ENCODE data around the gene HMOX2.
A peak's percentile ranks its signal among the peaks of the same experiment; 100 is the strongest.

HMOX2 gene

GRCh38 chr16:4488499-4488967, 12.3 kb downstream of the HMOX2 start:
- peak; percentile 27 for DNase-seq (ENCODE audit: low read depth)
- no peak overlapping the region for H3K4me3 ChIP-seq (replicated peaks; ENCODE audit: low read depth, low read length)
- TF ChIP-seq, protein P1, sequence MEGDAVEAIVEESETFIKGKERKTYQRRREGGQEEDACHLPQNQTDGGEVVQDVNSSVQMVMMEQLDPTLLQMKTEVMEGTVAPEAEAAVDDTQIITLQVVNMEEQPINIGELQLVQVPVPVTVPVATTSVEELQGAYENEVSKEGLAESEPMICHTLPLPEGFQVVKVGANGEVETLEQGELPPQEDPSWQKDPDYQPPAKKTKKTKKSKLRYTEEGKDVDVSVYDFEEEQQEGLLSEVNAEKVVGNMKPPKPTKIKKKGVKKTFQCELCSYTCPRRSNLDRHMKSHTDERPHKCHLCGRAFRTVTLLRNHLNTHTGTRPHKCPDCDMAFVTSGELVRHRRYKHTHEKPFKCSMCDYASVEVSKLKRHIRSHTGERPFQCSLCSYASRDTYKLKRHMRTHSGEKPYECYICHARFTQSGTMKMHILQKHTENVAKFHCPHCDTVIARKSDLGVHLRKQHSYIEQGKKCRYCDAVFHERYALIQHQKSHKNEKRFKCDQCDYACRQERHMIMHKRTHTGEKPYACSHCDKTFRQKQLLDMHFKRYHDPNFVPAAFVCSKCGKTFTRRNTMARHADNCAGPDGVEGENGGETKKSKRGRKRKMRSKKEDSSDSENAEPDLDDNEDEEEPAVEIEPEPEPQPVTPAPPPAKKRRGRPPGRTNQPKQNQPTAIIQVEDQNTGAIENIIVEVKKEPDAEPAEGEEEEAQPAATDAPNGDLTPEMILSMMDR (IDR thresholded peaks at IDR 0.05; ENCODE audit: low read length, missing control alignments), result no peak

- no peak overlapping the region for H3K4me3 ChIP-seq (replicated peaks; ENCODE audit: low read depth, low read length)
- TF ChIP-seq, protein P1 (IDR thresholded peaks at IDR 0.05; ENCODE audit: low read length, missing control alignments), result no peak
- DNase-seq (ENCODE audit: low read depth), result peak; percentile 83
Observed at GRCh38 chr16:4489030-4489429, 12.8 kb downstream of the HMOX2 start.

- TF ChIP-seq, protein P1 (IDR thresholded peaks at IDR 0.05; ENCODE audit: low read length, missing control alignments), result no peak
- no peak for DNase-seq (ENCODE audit: low read depth)
- H3K4me3 ChIP-seq (replicated peaks; ENCODE audit: low read depth, low read length), result no peak overlapping the region
Observed at GRCh38 chr16:4491898-4492297, 15.7 kb downstream of the HMOX2 start.

DNA sequence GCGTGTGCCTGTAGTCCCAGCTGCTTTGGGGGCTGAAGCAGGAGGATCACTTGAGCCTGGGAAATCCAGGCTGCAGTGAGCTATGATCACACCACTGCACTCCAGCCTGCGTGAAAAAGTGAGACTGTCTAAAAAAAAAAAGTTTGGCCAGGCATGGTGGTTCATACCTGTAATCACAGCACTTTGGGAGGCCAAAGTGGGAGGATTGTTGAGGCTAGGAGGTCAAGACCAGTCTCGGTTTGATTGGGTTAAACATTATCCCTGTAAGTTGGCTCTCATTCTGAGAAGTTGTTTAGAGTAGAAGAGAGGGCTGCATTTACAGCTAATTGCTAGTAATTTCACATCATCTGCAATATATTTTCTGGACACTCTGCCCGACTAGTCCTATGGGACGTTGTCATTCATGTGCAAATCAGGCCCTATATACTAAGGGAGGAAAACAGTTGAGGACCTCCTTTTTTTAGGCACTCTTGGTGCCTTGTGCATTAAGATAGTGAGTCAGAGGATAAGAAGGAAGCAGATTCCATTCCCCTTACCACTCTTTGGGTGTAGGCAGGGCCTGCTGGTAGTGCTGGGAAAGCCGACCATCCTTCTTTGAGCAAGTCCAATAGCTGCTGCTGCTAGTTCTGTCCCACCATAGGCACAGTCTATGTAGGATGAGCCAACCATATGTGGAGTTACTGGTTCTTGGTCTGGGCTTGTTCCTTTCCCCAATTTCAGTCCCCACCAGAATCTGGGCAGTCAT, 18.7 kb downstream of the HMOX2 start:
- no peak overlapping the region for H3K4me3 ChIP-seq (replicated peaks; ENCODE audit: low read depth, low read length)
- TF ChIP-seq, protein P1 (IDR thresholded peaks at IDR 0.05; ENCODE audit: low read length, missing control alignments), result no peak
- DNase-seq (ENCODE audit: low read depth), result peak; percentile 69

DNA sequence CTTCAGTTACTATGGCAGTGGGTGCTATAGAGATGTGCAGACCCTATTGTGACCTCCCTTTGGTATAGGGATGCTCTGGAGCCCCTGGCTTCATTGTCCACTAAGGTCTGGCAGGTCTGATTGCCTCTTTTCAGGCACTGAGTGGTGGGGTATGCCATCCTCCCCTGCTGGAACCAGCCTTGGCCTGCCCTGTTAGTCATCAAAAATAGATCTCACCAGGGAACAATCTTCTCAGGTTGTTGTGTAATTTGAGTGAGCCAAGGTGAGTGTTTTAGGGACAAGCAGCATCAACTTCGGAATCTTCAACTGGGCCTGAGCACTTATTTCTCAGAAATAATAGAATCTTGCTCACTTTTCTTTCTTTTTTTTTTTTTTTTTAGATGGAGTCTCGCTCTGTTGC, 19.6 kb downstream of the HMOX2 start:
- no peak overlapping the region for H3K4me3 ChIP-seq (replicated peaks; ENCODE audit: low read depth, low read length)
- DNase-seq (ENCODE audit: low read depth), result no peak
- TF ChIP-seq, protein P1 (IDR thresholded peaks at IDR 0.05; ENCODE audit: low read length, missing control alignments), result no peak

- H3K4me3 ChIP-seq (replicated peaks; ENCODE audit: low read depth, low read length), result no peak overlapping the region
- TF ChIP-seq, protein P1 (IDR thresholded peaks at IDR 0.05; ENCODE audit: low read length, missing control alignments), result no peak
Observed at GRCh38 chr16:4496305-4496704, 20.1 kb downstream of the HMOX2 start.

More at GRCh38 chr16:4496305-4496704, 20.1 kb downstream of the HMOX2 start:
- DNase-seq (ENCODE audit: low read depth), result no peak

All from fibroblast of pulmonary artery (primary cell).